GM20000 (cell line): ENCODE results near the gene COX4I1.
A peak's percentile ranks its signal among the peaks of the same experiment; 100 is the strongest.

Source experiments
- DNase-seq: peaks from one replicate; pipeline ENCODE4 v3.0.0; 2012; ENCODE audit warnings: low spot score
- TF ChIP-seq, protein P1 (sequence below): IDR thresholded peaks from 2 replicates; pipeline ENCODE4 v1.5.1; 2012; ENCODE audit warnings: mild to moderate bottlenecking, control low read depth; ENCODE audit errors: extremely low read depth, missing control alignments

COX4I1 gene

DNA sequence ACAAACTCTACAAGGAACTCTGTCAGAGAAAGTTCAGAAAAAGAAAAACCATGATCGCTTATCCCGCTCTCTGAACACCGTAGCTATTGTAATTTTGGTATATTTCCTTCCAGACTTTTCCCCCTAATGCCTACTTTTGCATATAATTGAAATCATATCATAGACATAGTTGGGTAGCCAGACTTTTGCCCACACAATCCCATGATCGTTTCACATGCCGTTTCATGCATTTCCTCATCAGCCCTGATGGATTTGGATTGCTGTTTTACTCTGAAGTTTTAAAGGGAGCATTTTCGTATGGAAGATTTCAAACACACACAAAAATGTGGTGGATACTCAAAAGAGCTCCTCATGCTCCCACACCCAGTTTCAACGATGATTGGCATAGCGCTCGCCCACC is 31.3 kb downstream of the COX4I1 start:
- TF ChIP-seq, protein P1, sequence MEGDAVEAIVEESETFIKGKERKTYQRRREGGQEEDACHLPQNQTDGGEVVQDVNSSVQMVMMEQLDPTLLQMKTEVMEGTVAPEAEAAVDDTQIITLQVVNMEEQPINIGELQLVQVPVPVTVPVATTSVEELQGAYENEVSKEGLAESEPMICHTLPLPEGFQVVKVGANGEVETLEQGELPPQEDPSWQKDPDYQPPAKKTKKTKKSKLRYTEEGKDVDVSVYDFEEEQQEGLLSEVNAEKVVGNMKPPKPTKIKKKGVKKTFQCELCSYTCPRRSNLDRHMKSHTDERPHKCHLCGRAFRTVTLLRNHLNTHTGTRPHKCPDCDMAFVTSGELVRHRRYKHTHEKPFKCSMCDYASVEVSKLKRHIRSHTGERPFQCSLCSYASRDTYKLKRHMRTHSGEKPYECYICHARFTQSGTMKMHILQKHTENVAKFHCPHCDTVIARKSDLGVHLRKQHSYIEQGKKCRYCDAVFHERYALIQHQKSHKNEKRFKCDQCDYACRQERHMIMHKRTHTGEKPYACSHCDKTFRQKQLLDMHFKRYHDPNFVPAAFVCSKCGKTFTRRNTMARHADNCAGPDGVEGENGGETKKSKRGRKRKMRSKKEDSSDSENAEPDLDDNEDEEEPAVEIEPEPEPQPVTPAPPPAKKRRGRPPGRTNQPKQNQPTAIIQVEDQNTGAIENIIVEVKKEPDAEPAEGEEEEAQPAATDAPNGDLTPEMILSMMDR: no peak
- DNase-seq: no peak

- DNase-seq: peak; percentile 77
- TF ChIP-seq, protein P1: peak; percentile 22
Measured at GRCh38 chr16:85832570-85833218, 33.2 kb downstream of the COX4I1 start.

GRCh38 chr16:85833219-85833920 is 33.9 kb downstream of the COX4I1 start:
- no peak for DNase-seq
- TF ChIP-seq, protein P1: no peak

DNA sequence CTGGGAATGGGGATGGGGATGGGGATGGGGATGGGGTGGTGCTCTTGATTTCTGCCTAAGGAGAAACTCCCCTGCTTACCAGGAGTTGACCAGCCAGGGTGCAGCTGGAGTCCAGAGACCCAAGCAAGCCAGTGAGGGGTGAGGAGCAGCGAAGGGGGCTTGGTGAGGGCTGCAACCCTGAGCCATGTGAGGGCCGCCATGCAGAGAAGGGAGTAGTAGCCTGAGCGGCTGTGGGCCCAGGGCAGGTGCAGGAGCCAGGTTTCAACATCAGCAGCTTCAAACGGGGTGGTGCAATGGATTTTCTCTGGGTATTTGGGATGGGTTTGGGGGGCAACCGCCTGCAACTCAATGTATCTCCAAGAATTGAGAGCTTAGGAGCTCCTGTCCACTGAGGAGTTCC is 35.2 kb downstream of the COX4I1 start:
- no peak for DNase-seq
- TF ChIP-seq, protein P1: no peak

GRCh38 chr16:85835227-85835751 is 35.8 kb downstream of the COX4I1 start:
- no peak for DNase-seq
- TF ChIP-seq, protein P1: no peak

GRCh38 chr16:85835956-85836705 is 36.6 kb downstream of the COX4I1 start:
- TF ChIP-seq, protein P1: no peak
- no peak for DNase-seq
